Measurements from ENCODE around the gene CTNNA1. TPM values are rescaled to one million over a fixed set of nuclear protein-coding genes. Genes with fewer than 3 reads are reported as not detected.
"Not testable (repeated sequence)": the region's sequence is repeated elsewhere in the genome, so short reads cannot be mapped to it uniquely, and the experiment has no call there.

The CTNNA1 gene
- total RNA-seq, 2 experiments from 2014 or later = 36.8 to 43.0 TPM

GRCh38 chr5:138752341-138752950 lies 779 bp upstream of the CTNNA1 start:
- Mint-ChIP-seq H3K27ac (no peak overlapping the region), H3K9me3 (no peaks in the 10 kb centered on the region), H3K27me3 (ENCODE audit: low read depth) (peaks cover 45% of the 10 kb centered on the region), H3K36me3 (ENCODE audit: low read depth) (no peaks in the 10 kb centered on the region), H3K4me3 (peak overlapping the region; percentile 55), H3K4me1 (ENCODE audit: low read depth) (peaks cover 19% of the 10 kb centered on the region)
- no peak for DNase-seq
- CTCF ChIA-PET = interaction anchor here (0.6 to 1.0 kb wide), 2 partner anchors 400 to 438 kb away, joined by 3 read pairs; partner anchors contain the start of gene KDM3B
- intact Hi-C loops (cut with micrococcal nuclease) = loop anchor here (5.0 kb wide), 2 partner anchors 175 to 1355 kb away; partner anchors contain the start of gene HSPA9

GRCh38 chr5:138753794-138754698 lies 821 bp downstream of the CTNNA1 start:
- H3K9me3 Mint-ChIP-seq = no peaks in the 10 kb centered on the region
- DNase-seq = peak; percentile 81
- H3K27ac Mint-ChIP-seq = peak overlapping the region; percentile 32
- peak overlapping the region; percentile 74 for H3K4me3 Mint-ChIP-seq
- intact Hi-C loops (cut with micrococcal nuclease) = loop anchor here (1.0 to 5.0 kb wide), 3 partner anchors 100 to 1353 kb away; partner anchors contain the start of gene HSPA9
- peaks cover 19% of the 10 kb centered on the region for H3K4me1 Mint-ChIP-seq (ENCODE audit: low read depth)
- CTCF ChIA-PET = no interaction called here
- peaks cover 52% of the 10 kb centered on the region for H3K27me3 Mint-ChIP-seq (ENCODE audit: low read depth)
- peaks cover 1% of the 10 kb centered on the region for H3K36me3 Mint-ChIP-seq (ENCODE audit: low read depth)

- CTCF ChIA-PET = no interaction called here
- Mint-ChIP-seq H3K36me3 (ENCODE audit: low read depth) (peaks cover 1% of the 10 kb centered on the region), H3K27me3 (ENCODE audit: low read depth) (peaks cover 52% of the 10 kb centered on the region)
Measured at GRCh38 chr5:138754699-138755057, 1.5 kb downstream of the CTNNA1 start.

DNA sequence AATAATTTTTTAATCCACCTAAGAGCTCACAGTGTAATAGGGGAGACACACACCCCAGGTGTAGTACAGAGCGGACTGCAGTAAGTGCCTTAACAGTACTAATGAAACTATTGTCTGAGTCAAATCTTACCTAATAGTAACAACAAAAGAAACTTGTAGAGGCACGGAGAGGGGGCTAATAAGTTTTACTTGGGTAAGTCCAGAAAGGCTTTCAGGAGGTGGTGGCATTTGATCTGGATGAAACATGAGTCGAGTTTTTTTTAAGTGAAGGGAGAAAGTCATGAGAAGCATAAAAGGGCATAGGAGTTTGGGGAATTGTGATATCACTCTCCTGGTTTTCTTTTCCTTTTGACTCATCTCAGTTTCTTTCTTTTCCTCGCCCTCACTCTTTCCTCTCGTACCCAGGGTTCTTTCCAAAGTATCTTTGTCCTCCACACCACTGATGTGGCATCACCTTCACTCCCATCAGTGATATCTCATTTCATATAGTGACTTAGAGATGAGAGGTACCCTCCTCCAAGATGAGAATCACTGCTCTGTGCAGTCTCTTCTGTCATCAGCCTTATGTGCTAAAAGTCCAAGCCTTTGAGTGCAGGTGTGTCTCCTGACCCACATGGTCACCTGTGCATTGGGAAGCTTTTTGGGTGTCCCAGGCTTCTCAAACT lies 2.0 kb downstream of the CTNNA1 start:
- intact Hi-C loops (cut with micrococcal nuclease) = no loop called here
- Mint-ChIP-seq H3K9me3 (no peaks in the 10 kb centered on the region), H3K4me3 (peak overlapping the region; percentile 74), H3K27me3 (ENCODE audit: low read depth) (peaks cover 52% of the 10 kb centered on the region), H3K36me3 (ENCODE audit: low read depth) (peaks cover 1% of the 10 kb centered on the region), H3K27ac (no peak overlapping the region), H3K4me1 (ENCODE audit: low read depth) (peaks cover 19% of the 10 kb centered on the region)
- DNase-seq = no peak
- CTCF ChIA-PET = no interaction called here

More at GRCh38 chr5:138754699-138755057, 1.5 kb downstream of the CTNNA1 start:
- H3K4me3 Mint-ChIP-seq = peak overlapping the region; percentile 74
- H3K27ac Mint-ChIP-seq = no peak overlapping the region
- no peak for DNase-seq
- intact Hi-C loops (cut with micrococcal nuclease) = loop anchor here (1.0 to 5.0 kb wide), 3 partner anchors 100 to 1353 kb away; partner anchors contain the start of gene HSPA9
- H3K9me3 Mint-ChIP-seq = no peaks in the 10 kb centered on the region
- peaks cover 19% of the 10 kb centered on the region for H3K4me1 Mint-ChIP-seq (ENCODE audit: low read depth)

DNA sequence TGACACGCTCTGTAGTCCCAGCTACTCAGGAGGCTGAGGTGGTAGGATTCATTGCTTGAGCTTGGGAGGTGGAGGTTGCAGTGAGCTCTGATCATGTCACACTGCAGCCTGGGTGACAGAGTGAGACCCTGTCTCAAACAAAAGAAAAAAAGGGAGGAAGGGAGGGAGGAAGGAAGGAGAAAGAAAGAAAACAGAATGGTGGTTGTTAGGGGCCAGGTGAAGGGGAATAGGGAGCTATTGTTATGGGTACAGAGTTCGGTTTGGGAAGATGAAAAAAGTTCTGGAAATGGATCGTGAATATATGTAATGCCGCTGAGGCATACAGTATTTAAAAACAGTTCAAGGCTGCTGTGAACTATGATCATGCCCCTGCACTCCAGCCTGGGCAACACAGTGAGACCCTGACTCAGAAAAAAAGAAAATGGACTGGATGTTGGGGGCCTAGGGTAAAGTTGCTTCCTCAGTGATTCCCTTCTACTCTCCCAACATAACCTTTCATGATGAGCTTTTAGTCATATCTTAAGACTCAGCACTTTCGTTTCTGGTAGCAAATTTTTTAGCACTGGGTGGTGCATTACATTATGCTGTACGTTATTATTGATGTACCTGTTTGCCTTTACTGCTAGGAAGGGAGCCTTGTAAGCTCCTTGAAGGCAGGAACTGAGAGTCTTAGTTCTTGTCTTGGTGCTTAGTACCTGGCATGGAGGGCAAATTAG lies 4.0 kb downstream of the CTNNA1 start:
- CTCF ChIA-PET = interaction anchor here (0.5 to 0.9 kb wide), 3 partner anchors 12 to 16 kb away, joined by 3 to 4 read pairs (median 3); no protein-coding TSS in a partner anchor
- no peak for DNase-seq
- Mint-ChIP-seq H3K4me1 (ENCODE audit: low read depth) (peaks cover 32% of the 10 kb centered on the region), H3K4me3 (no peak overlapping the region), H3K36me3 (ENCODE audit: low read depth) (peaks cover 1% of the 10 kb centered on the region), H3K27me3 (ENCODE audit: low read depth) (peaks cover 55% of the 10 kb centered on the region), H3K27ac (no peak overlapping the region), H3K9me3 (no peaks in the 10 kb centered on the region)
- intact Hi-C loops (cut with micrococcal nuclease) = no loop called here

GRCh38 chr5:138760448-138761110 lies 7.4 kb downstream of the CTNNA1 start:
- intact Hi-C loops (cut with micrococcal nuclease) = no loop called here
- peaks cover 39% of the 10 kb centered on the region for H3K27me3 Mint-ChIP-seq (ENCODE audit: low read depth)
- H3K27ac Mint-ChIP-seq = no peak overlapping the region
- DNase-seq = no peak
- H3K9me3 Mint-ChIP-seq = no peaks in the 10 kb centered on the region
- no peak overlapping the region for H3K4me3 Mint-ChIP-seq
- peaks cover 1% of the 10 kb centered on the region for H3K36me3 Mint-ChIP-seq (ENCODE audit: low read depth)
- H3K4me1 Mint-ChIP-seq (ENCODE audit: low read depth) = peaks cover 17% of the 10 kb centered on the region
- CTCF ChIA-PET = interaction anchor here (0.6 to 1.0 kb wide), 3 partner anchors 25 to 874 kb away, joined by 3 to 4 read pairs (median 3); no protein-coding TSS in a partner anchor

DNA sequence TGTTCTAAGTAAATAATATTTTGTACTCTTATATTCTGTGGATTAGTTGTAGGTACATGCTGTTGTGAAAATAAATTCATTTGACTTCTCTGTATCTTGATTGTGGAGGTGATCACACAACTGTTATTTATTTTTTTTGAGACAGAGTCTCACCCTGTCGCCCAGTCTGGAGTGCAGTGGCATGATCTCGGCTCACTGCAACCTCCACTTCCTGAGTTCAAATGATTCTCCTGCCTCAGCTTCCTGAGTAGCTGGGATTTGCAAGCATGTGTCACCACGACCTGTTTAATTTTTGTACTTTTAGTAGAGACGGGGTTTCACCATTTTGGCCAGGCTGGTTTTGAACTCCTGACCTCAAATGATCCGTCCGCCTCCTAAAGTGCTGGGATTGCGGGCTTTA lies 7.9 kb downstream of the CTNNA1 start:
- H3K27me3 Mint-ChIP-seq (ENCODE audit: low read depth) = peaks cover 41% of the 10 kb centered on the region
- CTCF ChIA-PET = interaction anchor here (0.6 to 1.0 kb wide), 3 partner anchors 25 to 873 kb away, joined by 3 to 4 read pairs (median 3); no protein-coding TSS in a partner anchor
- intact Hi-C loops (cut with micrococcal nuclease); H3K9me3 Mint-ChIP-seq; H3K27ac Mint-ChIP-seq; H3K4me3 Mint-ChIP-seq; H3K36me3 Mint-ChIP-seq (ENCODE audit: low read depth): not testable (repeated sequence)
- DNase-seq = peak; percentile 21
- peaks cover 17% of the 10 kb centered on the region for H3K4me1 Mint-ChIP-seq (ENCODE audit: low read depth)

DNA sequence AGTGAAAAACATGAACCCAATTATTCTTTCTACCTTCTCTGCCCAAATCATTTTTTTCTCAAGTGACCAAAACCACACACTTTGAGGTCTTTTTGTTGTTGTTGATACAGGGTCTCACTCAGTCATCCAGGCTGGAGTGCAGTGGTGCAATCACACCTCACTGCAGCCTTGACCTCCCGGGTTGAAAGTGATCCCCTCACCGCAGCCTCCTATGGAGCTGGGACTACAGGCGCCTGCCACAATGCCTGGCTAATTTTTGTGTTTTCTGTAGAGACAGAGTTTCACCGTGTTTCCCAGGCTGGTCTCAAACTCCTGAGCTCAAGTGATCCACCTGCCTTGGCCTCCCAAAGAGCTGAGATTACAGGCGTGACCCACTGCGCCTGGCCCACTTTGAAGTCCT lies 8.4 kb downstream of the CTNNA1 start:
- H3K9me3 Mint-ChIP-seq; H3K27ac Mint-ChIP-seq; intact Hi-C loops (cut with micrococcal nuclease); H3K4me3 Mint-ChIP-seq; H3K36me3 Mint-ChIP-seq (ENCODE audit: low read depth); DNase-seq: not testable (repeated sequence)
- CTCF ChIA-PET = interaction anchor here (0.5 to 1.0 kb wide), 2 partner anchors 26 to 447 kb away, joined by 3 read pairs; no protein-coding TSS in a partner anchor
- Mint-ChIP-seq H3K27me3 (ENCODE audit: low read depth) (peaks cover 36% of the 10 kb centered on the region), H3K4me1 (ENCODE audit: low read depth) (peaks cover 17% of the 10 kb centered on the region)

DNA sequence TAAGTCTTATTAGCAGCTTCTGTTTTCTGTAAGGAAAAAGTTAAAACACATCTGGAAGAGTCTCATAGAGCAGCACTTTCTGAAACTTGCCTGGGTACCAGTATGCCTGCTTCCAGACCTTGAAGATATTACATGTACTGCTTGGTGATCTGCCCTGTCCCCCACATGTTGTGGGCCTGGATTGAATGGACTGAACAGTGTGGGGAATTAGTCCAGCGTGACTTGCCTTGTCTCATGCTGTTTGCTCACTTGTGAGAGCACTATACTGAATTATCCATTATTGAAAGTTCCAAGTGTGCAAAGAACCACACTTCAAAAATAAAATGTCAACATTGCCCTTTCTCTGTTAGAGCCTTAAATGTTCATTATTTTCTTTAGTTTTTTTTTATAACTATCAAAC lies 8.9 kb downstream of the CTNNA1 start:
- H3K9me3 Mint-ChIP-seq = no peaks in the 10 kb centered on the region
- no peak overlapping the region for H3K4me3 Mint-ChIP-seq
- CTCF ChIA-PET = interaction anchor here (0.5 to 1.0 kb wide), 3 partner anchors 28 to 513 kb away, joined by 3 to 5 read pairs (median 3); no protein-coding TSS in a partner anchor
- no peak for DNase-seq
- peaks cover 17% of the 10 kb centered on the region for H3K4me1 Mint-ChIP-seq (ENCODE audit: low read depth)
- intact Hi-C loops (cut with micrococcal nuclease) = no loop called here
- no peak overlapping the region for H3K27ac Mint-ChIP-seq
- peaks cover 31% of the 10 kb centered on the region for H3K27me3 Mint-ChIP-seq (ENCODE audit: low read depth)
- peaks cover 1% of the 10 kb centered on the region for H3K36me3 Mint-ChIP-seq (ENCODE audit: low read depth)

DNA sequence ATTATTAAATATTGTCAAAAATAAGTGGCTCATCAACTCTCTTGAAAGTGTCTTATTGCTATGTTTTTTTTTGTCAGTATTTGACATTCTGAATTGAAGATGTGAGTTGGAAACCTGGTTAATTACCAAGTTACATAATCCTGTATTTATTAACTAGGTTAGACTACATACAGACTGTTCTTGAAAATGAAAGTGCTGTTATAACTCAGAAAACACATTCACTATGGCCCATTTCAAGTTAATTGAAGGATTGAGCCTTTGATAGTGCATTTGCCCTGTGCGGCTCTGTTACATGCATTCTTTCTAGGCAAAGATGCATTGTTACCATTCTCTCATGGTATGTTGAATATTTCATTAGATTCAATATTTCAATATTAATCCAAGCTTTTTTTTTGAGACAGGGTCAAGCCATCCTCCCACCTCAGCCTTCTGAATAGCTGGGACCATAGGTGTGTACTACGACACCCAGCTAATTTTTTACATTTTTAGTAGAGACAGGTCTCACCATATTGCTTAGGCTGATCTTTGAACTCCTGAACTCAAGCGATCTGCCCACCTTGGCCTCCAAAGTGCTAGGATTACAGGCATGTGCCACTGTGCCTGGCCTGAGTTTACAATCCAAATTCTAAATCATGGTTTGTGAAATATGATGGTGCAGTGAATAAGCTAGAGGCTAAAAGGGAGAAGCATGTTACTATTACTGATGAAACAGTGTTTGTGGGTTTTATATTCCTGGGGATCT lies 10.0 kb downstream of the CTNNA1 start:
- no peak overlapping the region for H3K4me3 Mint-ChIP-seq
- intact Hi-C loops (cut with micrococcal nuclease) = no loop called here
- DNase-seq = no peak
- no peaks in the 10 kb centered on the region for H3K9me3 Mint-ChIP-seq
- H3K4me1 Mint-ChIP-seq (ENCODE audit: low read depth) = peaks cover 17% of the 10 kb centered on the region
- peaks cover 28% of the 10 kb centered on the region for H3K27me3 Mint-ChIP-seq (ENCODE audit: low read depth)
- CTCF ChIA-PET = interaction anchor here (0.7 to 1.0 kb wide), 2 partner anchors 27 to 537 kb away, joined by 3 to 4 read pairs; no protein-coding TSS in a partner anchor
- peaks cover 1% of the 10 kb centered on the region for H3K36me3 Mint-ChIP-seq (ENCODE audit: low read depth)
- no peak overlapping the region for H3K27ac Mint-ChIP-seq
